HEK293T (cell line): ENCODE results near the gene KRTAP5-7.

ENCODE experiments used
- ARNT ChIP-seq: fragments of 450-650 bp; IDR thresholded peaks from 2 replicates; pipeline ENCODE4 v1.6.1; 2017; ENCODE audit warnings: mild to moderate bottlenecking
- ELF4 ChIP-seq: fragments of 450-650 bp; IDR thresholded peaks from 2 replicates; pipeline ENCODE4 v1.6.1; 2017; ENCODE audit warnings: antibody characterized with exemption
- FOXA1 ChIP-seq: fragments of 450-650 bp; IDR thresholded peaks from 2 replicates; pipeline ENCODE4 v1.6.1; 2016; ENCODE audit warnings: mild to moderate bottlenecking
- FOXK2 ChIP-seq: fragments of 450-650 bp; IDR thresholded peaks from 2 replicates; pipeline ENCODE4 v1.6.1; 2016; ENCODE audit warnings: mild to moderate bottlenecking
- FOXM1 ChIP-seq: fragments of 450-650 bp; IDR thresholded peaks from 2 replicates; pipeline ENCODE4 v1.6.1; 2017; ENCODE audit warnings: mild to moderate bottlenecking, borderline replicate concordance
- HDGF ChIP-seq: fragments of 450-650 bp; IDR thresholded peaks from 2 replicates; pipeline ENCODE4 v1.6.1; 2017; ENCODE audit warnings: antibody characterized with exemption, borderline replicate concordance
- LEF1 ChIP-seq: fragments of 450-650 bp; IDR thresholded peaks from 2 replicates; pipeline ENCODE4 v1.6.1; 2017; ENCODE audit warnings: mild to moderate bottlenecking, borderline replicate concordance
- NFRKB ChIP-seq: fragments of 450-650 bp; IDR thresholded peaks from 2 replicates; pipeline ENCODE4 v1.6.1; 2016; ENCODE audit warnings: mild to moderate bottlenecking, moderate library complexity
- SP1 ChIP-seq: fragments of 450-650 bp; IDR thresholded peaks from 2 replicates; pipeline ENCODE4 v1.6.1; 2017
- SUZ12 ChIP-seq: fragments of 450-650 bp; IDR thresholded peaks from 2 replicates; pipeline ENCODE4 v1.6.1; 2016; ENCODE audit warnings: mild to moderate bottlenecking
- TARDBP ChIP-seq: fragments of 450-650 bp; IDR thresholded peaks from 2 replicates; pipeline ENCODE4 v1.6.1; 2016
- ZNF384 ChIP-seq: fragments of 450-650 bp; IDR thresholded peaks from 2 replicates; pipeline ENCODE4 v1.6.1; 2016
- TF ChIP-seq, protein P1 (sequence below): fragments of 450-650 bp; IDR thresholded peaks from 2 replicates; pipeline ENCODE4 v1.6.1; 2016

DNA sequence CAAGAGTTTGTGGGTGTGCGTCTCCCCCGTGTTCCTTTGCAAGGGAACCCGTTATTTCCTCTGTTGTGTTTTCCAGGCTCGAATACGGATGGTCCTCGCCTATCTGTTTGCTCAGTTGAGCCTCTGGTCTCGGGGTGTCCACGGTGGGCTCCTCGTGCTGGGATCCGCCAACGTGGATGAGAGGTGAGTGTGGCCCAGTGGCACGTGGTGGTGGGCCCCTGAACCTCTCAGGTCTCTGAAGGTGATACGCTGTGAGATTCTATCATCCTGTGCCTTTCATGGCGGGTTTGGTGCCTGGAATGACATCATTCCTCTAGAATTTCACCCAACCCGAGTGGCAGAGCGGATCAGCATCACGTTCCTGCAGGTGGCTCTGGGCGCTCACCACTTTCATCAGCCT lies 41.6 kb upstream of the KRTAP5-7 start:
- TF ChIP-seq ZNF384, result no peak
- no peak for TF ChIP-seq FOXK2
- no peak for TF ChIP-seq FOXA1
- TF ChIP-seq ARNT, result no peak
- TF ChIP-seq, protein P1, sequence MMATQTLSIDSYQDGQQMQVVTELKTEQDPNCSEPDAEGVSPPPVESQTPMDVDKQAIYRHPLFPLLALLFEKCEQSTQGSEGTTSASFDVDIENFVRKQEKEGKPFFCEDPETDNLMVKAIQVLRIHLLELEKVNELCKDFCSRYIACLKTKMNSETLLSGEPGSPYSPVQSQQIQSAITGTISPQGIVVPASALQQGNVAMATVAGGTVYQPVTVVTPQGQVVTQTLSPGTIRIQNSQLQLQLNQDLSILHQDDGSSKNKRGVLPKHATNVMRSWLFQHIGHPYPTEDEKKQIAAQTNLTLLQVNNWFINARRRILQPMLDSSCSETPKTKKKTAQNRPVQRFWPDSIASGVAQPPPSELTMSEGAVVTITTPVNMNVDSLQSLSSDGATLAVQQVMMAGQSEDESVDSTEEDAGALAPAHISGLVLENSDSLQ, result no peak
- no peak for TF ChIP-seq SP1
- TF ChIP-seq ELF4, result no peak
- no peak for TF ChIP-seq SUZ12
- no peak for TF ChIP-seq LEF1
- TF ChIP-seq NFRKB, result no peak
- no peak for TF ChIP-seq TARDBP
- no peak for TF ChIP-seq FOXM1
- no peak for TF ChIP-seq HDGF
